Neural cell (in vitro differentiated cells): ENCODE measurements around the gene DNAJB6.

Experiments
- EP300 ChIP-seq: fragments of 450-650 bp; conservative IDR thresholded peaks from 2 replicates; pipeline ENCODE4 v1.6.1; 2014; ENCODE audit warnings: antibody characterized with exemption, mild to moderate bottlenecking, moderate library complexity; ENCODE audit not compliant: poor library complexity, severe bottlenecking
- EZH2 ChIP-seq: fragments of 200-600, 300-800 bp; shearing (Covaris generic), sonication (generic); IDR thresholded peaks from 2 replicates; pipeline ENCODE4 v1.6.1; 2014; ENCODE audit warnings: antibody characterized with exemption, low read length, borderline replicate concordance, mild to moderate bottlenecking; ENCODE audit not compliant: insufficient read depth, poor library complexity, severe bottlenecking
- MXI1 ChIP-seq: fragments of 450-650 bp; conservative IDR thresholded peaks from 2 replicates; pipeline ENCODE4 v1.6.1; 2014; ENCODE audit warnings: antibody characterized with exemption, mild to moderate bottlenecking; ENCODE audit not compliant: poor library complexity, severe bottlenecking
- POLR2AphosphoS5 ChIP-seq: IDR thresholded peaks from 2 replicates; pipeline ENCODE4 v1.6.1; 2012
- RAD21 ChIP-seq: fragments of 450-650 bp; conservative IDR thresholded peaks from 2 replicates; pipeline ENCODE4 v1.6.1; 2014; ENCODE audit warnings: antibody characterized with exemption, mild to moderate bottlenecking, moderate library complexity
- SMC3 ChIP-seq: fragments of 450-650 bp; conservative IDR thresholded peaks from 2 replicates; pipeline ENCODE4 v1.6.1; 2014; ENCODE audit warnings: antibody characterized with exemption, mild to moderate bottlenecking, moderate library complexity; ENCODE audit not compliant: poor library complexity
- TAF1 ChIP-seq: IDR thresholded peaks from 2 replicates; pipeline ENCODE4 v1.6.1; 2012; ENCODE audit warnings: low read depth
- TF ChIP-seq, protein P1 (sequence below): IDR thresholded peaks from 2 replicates; pipeline ENCODE4 v1.6.1; 2012; ENCODE audit warnings: borderline replicate concordance
- TF ChIP-seq, protein P2 (sequence below): fragments of 450-650 bp; IDR thresholded peaks from 2 replicates; pipeline ENCODE4 v1.5.1; 2014; ENCODE audit warnings: antibody characterized with exemption, mild to moderate bottlenecking, moderate library complexity; ENCODE audit not compliant: poor library complexity, severe bottlenecking

DNA sequence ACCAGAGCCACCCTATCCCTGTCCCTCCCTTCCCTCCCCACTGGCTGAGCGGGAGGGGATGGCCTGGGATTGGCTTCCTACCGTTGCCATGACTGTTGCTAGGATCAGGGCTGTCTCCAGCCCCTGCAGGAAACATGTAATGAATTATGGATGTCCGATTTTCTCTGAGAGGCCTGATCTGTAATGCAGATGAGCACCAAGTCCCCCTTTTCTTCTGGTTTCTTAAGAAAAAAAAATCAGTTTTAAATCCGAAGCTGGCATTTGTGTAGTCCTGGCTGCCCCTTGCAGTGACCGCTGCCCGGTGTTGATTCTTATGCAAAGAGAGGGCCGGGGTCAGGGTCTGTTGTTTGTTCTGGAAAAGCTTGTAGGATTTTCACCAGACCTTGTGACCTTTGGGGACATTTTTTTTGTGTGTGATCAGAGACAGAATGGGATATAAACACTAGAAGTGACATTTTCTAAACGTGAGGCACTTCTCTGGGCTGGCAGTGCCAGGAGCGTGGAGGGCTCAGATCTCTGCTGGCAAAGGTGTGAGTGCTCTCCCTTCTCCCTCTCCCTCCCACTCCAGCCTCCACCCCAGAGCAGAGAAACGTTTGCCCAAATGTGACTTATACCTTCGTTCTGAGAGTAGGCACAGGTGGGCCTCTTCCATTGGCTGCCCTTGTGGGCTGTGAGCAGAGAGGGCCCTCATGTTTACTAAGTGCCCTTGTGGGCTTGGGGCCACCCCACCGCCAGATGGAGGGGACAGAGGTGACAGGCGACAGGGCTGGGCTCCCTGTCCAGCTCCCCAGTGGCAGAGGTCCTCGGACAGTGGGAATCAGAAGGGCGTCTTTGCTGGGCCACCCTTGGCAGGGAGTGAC lies 127.5 kb downstream of the DNAJB6 start:
- TF ChIP-seq, protein P1, sequence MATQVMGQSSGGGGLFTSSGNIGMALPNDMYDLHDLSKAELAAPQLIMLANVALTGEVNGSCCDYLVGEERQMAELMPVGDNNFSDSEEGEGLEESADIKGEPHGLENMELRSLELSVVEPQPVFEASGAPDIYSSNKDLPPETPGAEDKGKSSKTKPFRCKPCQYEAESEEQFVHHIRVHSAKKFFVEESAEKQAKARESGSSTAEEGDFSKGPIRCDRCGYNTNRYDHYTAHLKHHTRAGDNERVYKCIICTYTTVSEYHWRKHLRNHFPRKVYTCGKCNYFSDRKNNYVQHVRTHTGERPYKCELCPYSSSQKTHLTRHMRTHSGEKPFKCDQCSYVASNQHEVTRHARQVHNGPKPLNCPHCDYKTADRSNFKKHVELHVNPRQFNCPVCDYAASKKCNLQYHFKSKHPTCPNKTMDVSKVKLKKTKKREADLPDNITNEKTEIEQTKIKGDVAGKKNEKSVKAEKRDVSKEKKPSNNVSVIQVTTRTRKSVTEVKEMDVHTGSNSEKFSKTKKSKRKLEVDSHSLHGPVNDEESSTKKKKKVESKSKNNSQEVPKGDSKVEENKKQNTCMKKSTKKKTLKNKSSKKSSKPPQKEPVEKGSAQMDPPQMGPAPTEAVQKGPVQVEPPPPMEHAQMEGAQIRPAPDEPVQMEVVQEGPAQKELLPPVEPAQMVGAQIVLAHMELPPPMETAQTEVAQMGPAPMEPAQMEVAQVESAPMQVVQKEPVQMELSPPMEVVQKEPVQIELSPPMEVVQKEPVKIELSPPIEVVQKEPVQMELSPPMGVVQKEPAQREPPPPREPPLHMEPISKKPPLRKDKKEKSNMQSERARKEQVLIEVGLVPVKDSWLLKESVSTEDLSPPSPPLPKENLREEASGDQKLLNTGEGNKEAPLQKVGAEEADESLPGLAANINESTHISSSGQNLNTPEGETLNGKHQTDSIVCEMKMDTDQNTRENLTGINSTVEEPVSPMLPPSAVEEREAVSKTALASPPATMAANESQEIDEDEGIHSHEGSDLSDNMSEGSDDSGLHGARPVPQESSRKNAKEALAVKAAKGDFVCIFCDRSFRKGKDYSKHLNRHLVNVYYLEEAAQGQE = peak; percentile 77
- TF ChIP-seq POLR2AphosphoS5 (peak; percentile 31), EZH2 (no peak), SMC3 (peak; percentile 9), MXI1 (peak; percentile 65), RAD21 (peak; percentile 9), EP300 (peak; percentile 60), TAF1 (no peak)
- TF ChIP-seq, protein P2, sequence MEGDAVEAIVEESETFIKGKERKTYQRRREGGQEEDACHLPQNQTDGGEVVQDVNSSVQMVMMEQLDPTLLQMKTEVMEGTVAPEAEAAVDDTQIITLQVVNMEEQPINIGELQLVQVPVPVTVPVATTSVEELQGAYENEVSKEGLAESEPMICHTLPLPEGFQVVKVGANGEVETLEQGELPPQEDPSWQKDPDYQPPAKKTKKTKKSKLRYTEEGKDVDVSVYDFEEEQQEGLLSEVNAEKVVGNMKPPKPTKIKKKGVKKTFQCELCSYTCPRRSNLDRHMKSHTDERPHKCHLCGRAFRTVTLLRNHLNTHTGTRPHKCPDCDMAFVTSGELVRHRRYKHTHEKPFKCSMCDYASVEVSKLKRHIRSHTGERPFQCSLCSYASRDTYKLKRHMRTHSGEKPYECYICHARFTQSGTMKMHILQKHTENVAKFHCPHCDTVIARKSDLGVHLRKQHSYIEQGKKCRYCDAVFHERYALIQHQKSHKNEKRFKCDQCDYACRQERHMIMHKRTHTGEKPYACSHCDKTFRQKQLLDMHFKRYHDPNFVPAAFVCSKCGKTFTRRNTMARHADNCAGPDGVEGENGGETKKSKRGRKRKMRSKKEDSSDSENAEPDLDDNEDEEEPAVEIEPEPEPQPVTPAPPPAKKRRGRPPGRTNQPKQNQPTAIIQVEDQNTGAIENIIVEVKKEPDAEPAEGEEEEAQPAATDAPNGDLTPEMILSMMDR = no peak
